Mucosa of descending colon (tissue), 3 donors: ENCODE data around the gene ESD. TPM values are rescaled to one million over a fixed set of nuclear protein-coding genes. Genes with fewer than 3 reads are reported as not detected.

Experiments used
- ATAC-seq: fragments of 200-7000 bp; cut with Tn5 transposase; one replicate; pipeline ENCODE4 v1.9.1; 2020; ENCODE audit warnings: mild to moderate bottlenecking, moderate library complexity
- DNase-seq, 3 donors: peaks; one replicate each; pipeline ENCODE4 v3.0.0-alpha.2; 2020
- H3K36me3 ChIP-seq: fragments of 200-600 bp; one replicate; pipeline ENCODE4 v1.8.0; 2021; ENCODE audit warnings: low read depth, mild to moderate bottlenecking
- H3K4me1 ChIP-seq: fragments of 200-600 bp; one replicate; pipeline ENCODE4 v1.8.0; 2021; ENCODE audit warnings: low read depth, mild to moderate bottlenecking
- H3K4me3 ChIP-seq: fragments of 200-600 bp; one replicate; pipeline ENCODE4 v1.8.0; 2021; ENCODE audit warnings: mild to moderate bottlenecking
- H3K9me3 ChIP-seq: fragments of 200-600 bp; one replicate; pipeline ENCODE4 v1.8.0; 2021; ENCODE audit warnings: mild to moderate bottlenecking
- CTCF ChIP-seq: fragments of 200-600 bp; IDR thresholded peaks from one replicate; pipeline ENCODE4 v1.8.0; 2022; ENCODE audit warnings: antibody characterized with exemption, mild to moderate bottlenecking
- intact Hi-C, 2 donors: fragments of 100-400 bp; cut with DNase I in 1 of 2; cut with micrococcal nuclease in 1 of 2; formaldehyde crosslinking; loops; one replicate each; pipeline versions ENCODE4 v1.11.0 to v1.11.1; 2022; cut with DNase I, micrococcal nuclease
- total RNA-seq, 3 donors: library from RNA; stranded (reverse); fragmentation: NEBNext Ultra II Directional in 2 of 3; extraction: Animal tissue kit (Norgen Biotek cat#: 25700) in 2 of 3; gene quantifications; one replicate each; pipeline versions ENCODE4 v1.2.1 to v1.2.4, GENCODE V29; 2021 to 2023
- donor health status: DM: no; HTN: no; CAD: no; lungs with moderate emphysema.
- donor health status: DM: no; HTN: no; CAD: no.
- donor health status: DM: no; HTN: yes; CAD: no.

The ESD gene
- total RNA-seq, 3 donors from 2014 or later: 86.1 to 98.0 (median 97.0) TPM

- Histone ChIP-seq H3K36me3 (no peaks in the 10 kb centered on the region), H3K4me1 (no peaks in the 10 kb centered on the region), H3K4me3 (no peak overlapping the region), H3K9me3 (no peaks in the 10 kb centered on the region)
- TF ChIP-seq CTCF: no peak
- DNase-seq (no peak), ATAC-seq (no peak)
- intact Hi-C loops: no loop called here
These were observed 51.3 kb downstream of the ESD start for GRCh38 chr13:46745706-46746105.

- ATAC-seq (peak; percentile 48), DNase-seq (no peak)
- TF ChIP-seq CTCF: no peak
- Histone ChIP-seq H3K36me3 (no peaks in the 10 kb centered on the region), H3K4me1 (no peaks in the 10 kb centered on the region), H3K4me3 (no peak overlapping the region), H3K9me3 (no peaks in the 10 kb centered on the region)
- intact Hi-C loops: no loop called here
These were observed 51.9 kb downstream of the ESD start for GRCh38 chr13:46745062-46745461.

- ATAC-seq (no peak), DNase-seq (no peak)
- no peaks in the 10 kb centered on the region for H3K9me3 ChIP-seq
- no peaks in the 10 kb centered on the region for H3K36me3 ChIP-seq
- H3K4me3 ChIP-seq: no peak overlapping the region
- no peaks in the 10 kb centered on the region for H3K4me1 ChIP-seq
- no peak for TF ChIP-seq CTCF
- intact Hi-C loops: no loop called here
These were observed 53.8 kb downstream of the ESD start for GRCh38 chr13:46743191-46743590.

GRCh38 chr13:46739447-46740098, 57.4 kb downstream of the ESD start:
- H3K4me3 ChIP-seq: no peak overlapping the region
- H3K4me1 ChIP-seq: no peaks in the 10 kb centered on the region
- intact Hi-C loops: no loop called here
- ATAC-seq: no peak
- H3K36me3 ChIP-seq: no peaks in the 10 kb centered on the region
- no peak for DNase-seq
- TF ChIP-seq CTCF: no peak
- H3K9me3 ChIP-seq: no peaks in the 10 kb centered on the region

GRCh38 chr13:46738766-46739165, 58.2 kb downstream of the ESD start:
- intact Hi-C loops: no loop called here
- Histone ChIP-seq H3K4me3 (no peak overlapping the region), H3K36me3 (no peaks in the 10 kb centered on the region), H3K4me1 (no peaks in the 10 kb centered on the region), H3K9me3 (no peaks in the 10 kb centered on the region)
- no peak for DNase-seq
- no peak for TF ChIP-seq CTCF
- no peak for ATAC-seq

- no peaks in the 10 kb centered on the region for H3K36me3 ChIP-seq
- no peaks in the 10 kb centered on the region for H3K4me1 ChIP-seq
- H3K4me3 ChIP-seq: no peak overlapping the region
- DNase-seq (no peak), ATAC-seq (no peak)
- intact Hi-C loops: no loop called here
- no peaks in the 10 kb centered on the region for H3K9me3 ChIP-seq
- TF ChIP-seq CTCF: no peak
These were observed 58.9 kb downstream of the ESD start for GRCh38 chr13:46738055-46738454.
